HL-60 (cell line): ENCODE data around the gene SYCE3.

Experiments
- DNase-seq, 2 experiments: peaks; one replicate each; pipeline ENCODE4 v3.0.0-alpha.2; 2010 to 2020; ENCODE audit warnings: low read depth in 1 of 2, low spot score in 1 of 2
- H3K27ac ChIP-seq: fragments of 250-450 bp; sonication (Bioruptor Pico); replicated peaks from 2 replicates; pipeline ENCODE4 v1.5.1; 2020; ENCODE audit warnings: mild to moderate bottlenecking, moderate library complexity
- H3K27me3 ChIP-seq: fragments of 250-450 bp; sonication (Bioruptor Pico); 2 replicates; pipeline ENCODE4 v1.5.1; 2021; ENCODE audit warnings: mild to moderate bottlenecking, moderate library complexity; ENCODE audit not compliant: insufficient read depth, poor library complexity, severe bottlenecking
- H3K4me3 ChIP-seq: replicated peaks from 2 replicates; pipeline ENCODE4 v1.5.1; 2011; ENCODE audit warnings: mild to moderate bottlenecking, control low read depth, low read length; ENCODE audit not compliant: insufficient read depth
- CTCF ChIP-seq: IDR thresholded peaks from one replicate; pipeline ENCODE4 v1.5.1; 2011; ENCODE audit warnings: low read length, control low read depth, inconsistent platforms; ENCODE audit not compliant: insufficient read depth
- GABPA ChIP-seq: IDR thresholded peaks from 2 replicates; pipeline ENCODE4 v1.6.1; 2012; ENCODE audit warnings: low read depth
- POLR2AphosphoS5 ChIP-seq: IDR thresholded peaks from 2 replicates; pipeline ENCODE4 v1.6.1; 2012; ENCODE audit warnings: low read depth
- REST ChIP-seq: IDR thresholded peaks from 2 replicates; pipeline ENCODE4 v1.6.1; 2012; ENCODE audit warnings: low read depth; ENCODE audit not compliant: insufficient replicate concordance
- SPI1 ChIP-seq: IDR thresholded peaks from 2 replicates; pipeline ENCODE4 v1.6.1; 2012; ENCODE audit warnings: low read depth, mild to moderate bottlenecking, borderline replicate concordance

Gene SYCE3

GRCh38 chr22:50573491-50574382 lies 11.0 kb upstream of the SYCE3 start:
- Histone ChIP-seq H3K27ac (no peak overlapping the region), H3K4me3 (no peak overlapping the region), H3K27me3 (no peaks in the 10 kb centered on the region)
- no peak for DNase-seq
- TF ChIP-seq CTCF (no peak), SPI1 (no peak), POLR2AphosphoS5 (no peak), GABPA (no peak), REST (no peak)

- Histone ChIP-seq H3K27me3 (no peaks in the 10 kb centered on the region), H3K4me3 (no peak overlapping the region), H3K27ac (no peak overlapping the region)
- TF ChIP-seq POLR2AphosphoS5 (no peak), REST (no peak), CTCF (no peak), GABPA (no peak), SPI1 (no peak)
- no peak for DNase-seq
These were observed 10.2 kb upstream of the SYCE3 start for GRCh38 chr22:50572965-50573364.

- H3K27me3 ChIP-seq = no peaks in the 10 kb centered on the region
- DNase-seq = no peak
- TF ChIP-seq REST (no peak), CTCF (no peak)
- H3K4me3 ChIP-seq = no peak overlapping the region
- H3K27ac ChIP-seq = no peak overlapping the region
These were observed 8.8 kb upstream of the SYCE3 start for GRCh38 chr22:50571264-50572175.
